ENCODE data around the gene XIST.

Gene XIST

GRCh38 chrX:73876911-73877310 lies 24.4 kb upstream of the XIST start:
- TF ChIP-seq PATZ1 (CRISPR knock-in tag; IDR thresholded peaks at IDR 0.05; ENCODE audit: borderline replicate concordance) (no peak), ZNF565 (CRISPR knock-in tag; conservative IDR thresholded peaks at IDR 0.05; ENCODE audit: low read depth) (no peak), ZFP3 (CRISPR knock-in tag; IDR thresholded peaks at IDR 0.05) (no peak), OSR1 (CRISPR knock-in tag; IDR thresholded peaks at IDR 0.05) (no peak), CREB5 (CRISPR knock-in tag; IDR thresholded peaks at IDR 0.05; ENCODE audit: low read depth) (no peak), TOX (CRISPR knock-in tag; IDR thresholded peaks at IDR 0.05; ENCODE audit: borderline replicate concordance) (no peak), BACH2 (CRISPR knock-in tag; IDR thresholded peaks at IDR 0.05; ENCODE audit: borderline replicate concordance) (no peak), ZC3H10 (CRISPR knock-in tag; IDR thresholded peaks at IDR 0.05) (no peak), TCF4 (CRISPR knock-in tag; IDR thresholded peaks at IDR 0.05; ENCODE audit: borderline replicate concordance) (no peak), ISL1 (CRISPR knock-in tag; IDR thresholded peaks at IDR 0.05) (no peak), ZFP30 (CRISPR knock-in tag; IDR thresholded peaks at IDR 0.05) (no peak), CSRNP3 (CRISPR knock-in tag; IDR thresholded peaks at IDR 0.05) (no peak), SNAI2 (CRISPR knock-in tag; IDR thresholded peaks at IDR 0.05) (no peak), CSDC2 (CRISPR knock-in tag; IDR thresholded peaks at IDR 0.05) (no peak), PPARA (CRISPR knock-in tag; IDR thresholded peaks at IDR 0.05; ENCODE audit: borderline replicate concordance) (no peak), ESRRG (CRISPR knock-in tag; IDR thresholded peaks at IDR 0.05) (no peak), GLIS3 (CRISPR knock-in tag; IDR thresholded peaks at IDR 0.05) (no peak), RARB (CRISPR knock-in tag; IDR thresholded peaks at IDR 0.05) (no peak)
- no peak for ATAC-seq

GRCh38 chrX:73868916-73869315 lies 16.4 kb upstream of the XIST start:
- TF ChIP-seq CSRNP3 (CRISPR knock-in tag; IDR thresholded peaks at IDR 0.05) (no peak), OSR1 (CRISPR knock-in tag; IDR thresholded peaks at IDR 0.05) (no peak), SNAI2 (CRISPR knock-in tag; IDR thresholded peaks at IDR 0.05) (no peak), ESRRG (CRISPR knock-in tag; IDR thresholded peaks at IDR 0.05) (no peak), TOX (CRISPR knock-in tag; IDR thresholded peaks at IDR 0.05; ENCODE audit: borderline replicate concordance) (no peak), GLIS3 (CRISPR knock-in tag; IDR thresholded peaks at IDR 0.05) (no peak)
- ATAC-seq, result no peak

GRCh38 chrX:73867144-73867543 lies 14.6 kb upstream of the XIST start:
- no peak for ATAC-seq
- TF ChIP-seq OSR1 (CRISPR knock-in tag; IDR thresholded peaks at IDR 0.05) (no peak), ZC3H10 (CRISPR knock-in tag; IDR thresholded peaks at IDR 0.05) (no peak), CREB5 (CRISPR knock-in tag; IDR thresholded peaks at IDR 0.05; ENCODE audit: low read depth) (no peak), ZNF565 (CRISPR knock-in tag; conservative IDR thresholded peaks at IDR 0.05; ENCODE audit: low read depth) (no peak), RARB (CRISPR knock-in tag; IDR thresholded peaks at IDR 0.05) (no peak), TOX (CRISPR knock-in tag; IDR thresholded peaks at IDR 0.05; ENCODE audit: borderline replicate concordance) (no peak), ARNTL (CRISPR knock-in tag; IDR thresholded peaks at IDR 0.05; ENCODE audit: borderline replicate concordance, low read depth) (no peak), PPARA (CRISPR knock-in tag; IDR thresholded peaks at IDR 0.05; ENCODE audit: borderline replicate concordance) (no peak), ZFP3 (CRISPR knock-in tag; IDR thresholded peaks at IDR 0.05) (no peak), ZNF70 (CRISPR knock-in tag; IDR thresholded peaks at IDR 0.05) (no peak), CSDC2 (CRISPR knock-in tag; IDR thresholded peaks at IDR 0.05) (no peak), ISL1 (CRISPR knock-in tag; IDR thresholded peaks at IDR 0.05) (no peak), ESRRG (CRISPR knock-in tag; IDR thresholded peaks at IDR 0.05) (no peak), PATZ1 (CRISPR knock-in tag; IDR thresholded peaks at IDR 0.05; ENCODE audit: borderline replicate concordance) (no peak)
